Endodermal cell (in vitro differentiated cells): ENCODE results near the gene CAV1. TPM values are rescaled to one million over a fixed set of nuclear protein-coding genes. Genes with fewer than 3 reads are reported as not detected.

ENCODE experiments used
- DNase-seq: peaks from one replicate; pipeline ENCODE4 v3.0.0-alpha.2; 2017
- H3K27ac ChIP-seq: 2 replicates; pipeline ENCODE4 v1.5.1; 2013; ENCODE audit warnings: mild to moderate bottlenecking, low read depth, low read length, moderate library complexity
- H3K27me3 ChIP-seq: 2 replicates; pipeline ENCODE4 v1.6.1; 2013; ENCODE audit warnings: mild to moderate bottlenecking, low read length, moderate library complexity; ENCODE audit not compliant: insufficient read depth, control insufficient read depth, poor library complexity, severe bottlenecking
- H3K36me3 ChIP-seq: 2 replicates; pipeline ENCODE4 v1.7.0; 2013; ENCODE audit warnings: mild to moderate bottlenecking, low read length, moderate library complexity; ENCODE audit not compliant: control insufficient read depth, insufficient read depth
- H3K4me1 ChIP-seq: one replicate; pipeline ENCODE4 v1.7.0; 2013; ENCODE audit warnings: low read length; ENCODE audit not compliant: control insufficient read depth, insufficient read depth
- H3K4me3 ChIP-seq: 2 replicates; pipeline ENCODE4 v1.5.1; 2013; ENCODE audit warnings: mild to moderate bottlenecking, low read length, moderate library complexity
- H3K9ac ChIP-seq: 2 replicates; pipeline ENCODE4 v1.6.1; 2013; ENCODE audit warnings: mild to moderate bottlenecking, low read length, moderate library complexity; ENCODE audit not compliant: poor library complexity, severe bottlenecking; ENCODE audit errors: extremely low read depth
- H3K9me3 ChIP-seq: 2 replicates; pipeline ENCODE4 v1.6.1; 2013; ENCODE audit warnings: mild to moderate bottlenecking, low read length, moderate library complexity; ENCODE audit not compliant: control insufficient read depth
- H3K27ac Mint-ChIP-seq: 2 replicates; pipeline ENCODE4 v1.8.0; 2020; ENCODE audit warnings: mixed read lengths
- H3K27me3 Mint-ChIP-seq: 2 replicates; pipeline ENCODE4 v1.8.0; 2021; ENCODE audit warnings: mild to moderate bottlenecking, mixed read lengths; ENCODE audit not compliant: insufficient read depth
- H3K36me3 Mint-ChIP-seq: 2 replicates; pipeline ENCODE4 v1.8.0; 2020; ENCODE audit warnings: low read depth, mixed read lengths
- H3K4me1 Mint-ChIP-seq: 2 replicates; pipeline ENCODE4 v1.8.0; 2020; ENCODE audit warnings: mixed read lengths
- H3K4me3 Mint-ChIP-seq: 2 replicates; pipeline ENCODE4 v1.8.0; 2020; ENCODE audit warnings: mild to moderate bottlenecking, moderate library complexity, mixed read lengths
- H3K9me3 Mint-ChIP-seq: 2 replicates; pipeline ENCODE4 v1.8.0; 2020; ENCODE audit warnings: mild to moderate bottlenecking, mixed read lengths
- CTCF ChIP-seq: fragments of 200-600 bp; sonication (generic); conservative IDR thresholded peaks from 2 replicates; pipeline ENCODE4 v1.5.0; 2021; ENCODE audit warnings: antibody characterized with exemption, mild to moderate bottlenecking
- WGBS, 2 experiments: methylation state at CpG; one replicate each; pipeline versions ENCODE4 v1.1.5 to v1.1.7; 2013; ENCODE audit warnings: missing lambda C conversion rate in 2 of 2, mixed read lengths in 1 of 2; ENCODE audit not compliant: insufficient coverage in 1 of 2, insufficient read length in 1 of 2; 5-methylcytosine and 5-hydroxymethylcytosine counted together
- total RNA-seq, 2 donors: library from RNA; stranded (reverse); fragmentation: NEBNext Ultra II Directional in 1 of 2; extraction: Animal tissue kit (Norgen Biotek cat#: 25700) in 1 of 2; gene quantifications; 2 replicates in 1 of 2; 3 replicates in 1 of 2; pipeline ENCODE4 v1.2.1, GENCODE V29; 2021

Gene CAV1
- total RNA-seq, 2 donors from 2014 or later = 4.9 to 8.8 TPM

DNA sequence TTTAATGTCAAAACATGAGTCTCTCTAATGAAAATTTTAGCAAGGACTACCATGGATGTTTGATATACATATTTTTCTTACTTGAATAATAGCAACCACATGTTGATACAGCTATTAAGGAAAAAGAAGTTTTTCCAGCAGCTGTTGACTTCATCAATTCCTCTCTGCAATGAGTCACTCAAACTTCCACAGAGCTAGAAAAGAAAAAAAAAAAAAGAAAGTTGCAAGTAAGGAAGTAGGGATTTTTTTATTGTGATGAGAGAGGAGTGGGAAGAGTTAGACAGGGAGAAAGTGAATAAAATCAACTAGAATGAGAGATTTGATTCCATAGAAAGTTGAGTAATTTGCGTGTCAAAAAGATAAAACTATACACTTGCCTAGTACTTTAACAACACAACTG is 46.2 kb downstream of the CAV1 start:
- Mint-ChIP-seq H3K27ac (no peak overlapping the region), H3K9me3 (no peaks in the 10 kb centered on the region), H3K4me3 (no peak overlapping the region), H3K36me3 (no peaks in the 10 kb centered on the region), H3K4me1 (peaks cover 5% of the 10 kb centered on the region), H3K27me3 (no peaks in the 10 kb centered on the region)
- Histone ChIP-seq H3K4me3 (no peak overlapping the region), H3K9me3 (no peaks in the 10 kb centered on the region), H3K27ac (no peak overlapping the region), H3K9ac (no peak overlapping the region), H3K36me3 (no peaks in the 10 kb centered on the region), H3K27me3 (no peaks in the 10 kb centered on the region), H3K4me1 (peaks cover 8% of the 10 kb centered on the region)
- 100% methylated on average over 1 of the region's 1 CpG; no CpG with 5 or more reads in 1 of the 2 experiments for WGBS, 2 experiments
- TF ChIP-seq CTCF = no peak
- no peak for DNase-seq

GRCh38 chr7:116571552-116571951 is 46.7 kb downstream of the CAV1 start:
- Mint-ChIP-seq H3K36me3 (no peaks in the 10 kb centered on the region), H3K4me1 (peaks cover 5% of the 10 kb centered on the region), H3K27me3 (no peaks in the 10 kb centered on the region), H3K4me3 (no peak overlapping the region), H3K27ac (no peak overlapping the region), H3K9me3 (no peaks in the 10 kb centered on the region)
- TF ChIP-seq CTCF = no peak
- H3K9ac ChIP-seq = no peak overlapping the region
- no peak for DNase-seq
- H3K4me1 ChIP-seq = peaks cover 8% of the 10 kb centered on the region
- WGBS, 2 experiments = 80 to 100% methylated on average over 1 to 2 of the region's 2 CpGs
- no peaks in the 10 kb centered on the region for H3K36me3 ChIP-seq
- H3K27ac ChIP-seq = no peak overlapping the region
- H3K27me3 ChIP-seq = no peaks in the 10 kb centered on the region
- H3K4me3 ChIP-seq = no peak overlapping the region
- no peaks in the 10 kb centered on the region for H3K9me3 ChIP-seq

DNA sequence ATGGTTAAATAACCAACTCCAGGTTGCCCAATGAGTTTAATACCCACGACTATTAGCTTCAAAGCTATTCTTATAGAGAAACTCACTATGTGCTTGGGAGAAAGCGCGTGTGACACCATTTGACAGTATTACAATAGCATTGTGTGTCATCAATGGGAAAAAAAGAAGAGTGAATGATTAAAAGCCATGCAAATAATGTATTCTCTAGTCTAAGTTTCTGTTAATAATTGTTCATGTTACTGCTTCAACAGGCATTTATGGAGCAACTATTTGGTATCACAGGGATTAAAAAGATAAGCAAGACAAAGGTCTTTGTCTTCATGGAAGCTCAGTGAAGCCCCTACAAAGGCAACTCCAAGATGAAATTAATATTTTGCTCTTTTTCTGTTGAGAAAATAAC is 47.2 kb downstream of the CAV1 start:
- H3K27ac Mint-ChIP-seq = no peak overlapping the region
- H3K4me3 ChIP-seq = no peak overlapping the region
- DNase-seq = no peak
- H3K4me1 Mint-ChIP-seq = peaks cover 8% of the 10 kb centered on the region
- TF ChIP-seq CTCF = no peak
- no peak overlapping the region for H3K27ac ChIP-seq
- H3K36me3 ChIP-seq = no peaks in the 10 kb centered on the region
- no peak overlapping the region for H3K4me3 Mint-ChIP-seq
- H3K27me3 Mint-ChIP-seq = no peaks in the 10 kb centered on the region
- no peaks in the 10 kb centered on the region for H3K36me3 Mint-ChIP-seq
- no peaks in the 10 kb centered on the region for H3K9me3 Mint-ChIP-seq
- H3K4me1 ChIP-seq = peaks cover 13% of the 10 kb centered on the region
- no peaks in the 10 kb centered on the region for H3K9me3 ChIP-seq
- H3K9ac ChIP-seq = no peak overlapping the region
- WGBS, 2 experiments = 80 to 94% methylated on average over 2 to 3 of the region's 3 CpGs
- no peaks in the 10 kb centered on the region for H3K27me3 ChIP-seq
